Mesenchymal stem cell (in vitro differentiated cells and primary cell): ENCODE measurements around the gene EML6.

Experiments
- DNase-seq: peaks from one replicate; pipeline ENCODE4 v3.0.0-alpha.2; 2013
- H2AFZ ChIP-seq: one replicate; pipeline ENCODE4 v1.6.1; 2013; ENCODE audit warnings: low read depth, mild to moderate bottlenecking, control low read depth, inconsistent platforms, low read length, moderate library complexity
- H2AK5ac ChIP-seq: 2 replicates; pipeline ENCODE4 v1.6.1; 2013; ENCODE audit warnings: low read length, moderate library complexity, mild to moderate bottlenecking, inconsistent platforms; ENCODE audit not compliant: severe bottlenecking
- H2BK120ac ChIP-seq: one replicate; pipeline ENCODE4 v1.6.1; 2013; ENCODE audit warnings: low read depth, mild to moderate bottlenecking, inconsistent platforms, low read length, moderate library complexity
- H2BK12ac ChIP-seq, 2 experiments: one replicate each; pipeline ENCODE4 v1.6.1; 2013; ENCODE audit warnings: inconsistent platforms in 2 of 2, low read length in 2 of 2, mild to moderate bottlenecking in 2 of 2, moderate library complexity in 2 of 2, control low read depth in 1 of 2
- H2BK15ac ChIP-seq: one replicate; pipeline ENCODE4 v1.6.1; 2013; ENCODE audit warnings: mild to moderate bottlenecking, low read depth, inconsistent platforms; ENCODE audit not compliant: poor library complexity, severe bottlenecking
- H2BK5ac ChIP-seq: 2 replicates; pipeline ENCODE4 v1.6.1; 2013; ENCODE audit warnings: low read depth, mild to moderate bottlenecking, low read length, control low read depth, inconsistent platforms; ENCODE audit not compliant: poor library complexity, severe bottlenecking
- H3K14ac ChIP-seq, 2 experiments: one replicate each; pipeline ENCODE4 v1.6.1; 2013; ENCODE audit warnings: inconsistent platforms in 2 of 2, low read length in 2 of 2, control low read depth in 1 of 2, mild to moderate bottlenecking in 1 of 2, moderate library complexity in 1 of 2
- H3K18ac ChIP-seq, 2 experiments: one replicate each; pipeline ENCODE4 v1.6.1; 2013; ENCODE audit warnings: inconsistent platforms in 2 of 2, low read length in 2 of 2, control low read depth in 1 of 2, low read depth in 1 of 2, mild to moderate bottlenecking in 1 of 2
- H3K23ac ChIP-seq, 2 experiments: one replicate each; pipeline ENCODE4 v1.6.1; 2013; ENCODE audit warnings: inconsistent platforms in 2 of 2, low read length in 2 of 2, mild to moderate bottlenecking in 2 of 2, moderate library complexity in 2 of 2, control low read depth in 1 of 2
- H3K27ac ChIP-seq: 2 replicates; pipeline ENCODE4 v1.5.1; 2013; ENCODE audit warnings: mild to moderate bottlenecking, moderate library complexity, low read length, control low read depth, inconsistent platforms; ENCODE audit not compliant: poor library complexity, severe bottlenecking
- H3K27me3 ChIP-seq, 2 experiments: 2 replicates each; pipeline versions ENCODE4 v1.6.1 to v1.7.0; 2013; ENCODE audit warnings: low read length in 2 of 2, mild to moderate bottlenecking in 2 of 2, moderate library complexity in 2 of 2, control low read depth in 1 of 2, inconsistent platforms in 1 of 2; ENCODE audit not compliant: control insufficient read depth in 1 of 2, insufficient read depth in 1 of 2
- H3K36me3 ChIP-seq, 2 experiments: 2 replicates each; pipeline versions ENCODE4 v1.6.1 to v1.7.0; 2013; ENCODE audit warnings: low read length in 2 of 2, control low read depth in 1 of 2, inconsistent platforms in 1 of 2, low read depth in 1 of 2, mild to moderate bottlenecking in 1 of 2; ENCODE audit not compliant: insufficient read depth in 2 of 2, control insufficient read depth in 1 of 2
- H3K4ac ChIP-seq, 2 experiments: one replicate each; pipeline ENCODE4 v1.6.1; 2013; ENCODE audit warnings: inconsistent platforms in 2 of 2, low read length in 2 of 2, mild to moderate bottlenecking in 2 of 2, moderate library complexity in 2 of 2, control low read depth in 1 of 2, low read depth in 1 of 2
- H3K4me1 ChIP-seq: 2 replicates; pipeline ENCODE4 v1.6.1; 2013; ENCODE audit warnings: low read depth, low read length, control low read depth; ENCODE audit not compliant: control insufficient read depth, insufficient read depth
- H3K4me2 ChIP-seq: 2 replicates; pipeline ENCODE4 v1.6.1; 2013; ENCODE audit warnings: low read length, mild to moderate bottlenecking, inconsistent platforms; ENCODE audit not compliant: poor library complexity, severe bottlenecking
- H3K4me3 ChIP-seq, 2 experiments: 2 replicates each; pipeline versions ENCODE4 v1.5.1 to v1.7.0; 2013; ENCODE audit warnings: low read length in 2 of 2, mild to moderate bottlenecking in 2 of 2, control low read depth in 1 of 2, low read depth in 1 of 2; ENCODE audit not compliant: insufficient read depth in 1 of 2
- H3K79me1 ChIP-seq: replicated peaks from 2 replicates; pipeline ENCODE4 v1.6.1; 2013; ENCODE audit warnings: mild to moderate bottlenecking, control low read depth, low read length, inconsistent platforms; ENCODE audit not compliant: poor library complexity, severe bottlenecking
- H3K9ac ChIP-seq: 2 replicates; pipeline ENCODE4 v1.7.0; 2013; ENCODE audit warnings: mild to moderate bottlenecking, low read length, moderate library complexity
- H3K9me3 ChIP-seq: 2 replicates; pipeline ENCODE4 v1.7.0; 2013; ENCODE audit warnings: mild to moderate bottlenecking, low read length; ENCODE audit not compliant: control insufficient read depth
- H4K8ac ChIP-seq: one replicate; pipeline ENCODE4 v1.6.1; 2013; ENCODE audit warnings: inconsistent platforms, mild to moderate bottlenecking, low read length, moderate library complexity
- H4K91ac ChIP-seq: one replicate; pipeline ENCODE4 v1.6.1; 2013; ENCODE audit warnings: mild to moderate bottlenecking, low read length, inconsistent platforms
- WGBS: methylation state at CpG from one replicate; pipeline ENCODE4 v1.1.7; 2013; ENCODE audit warnings: mixed read lengths; 5-methylcytosine and 5-hydroxymethylcytosine counted together

The EML6 gene

GRCh38 chr2:54958717-54959371 lies 235.4 kb downstream of the EML6 start:
- no peak overlapping the region for H2BK12ac ChIP-seq
- no peak overlapping the region for H3K4ac ChIP-seq
- H3K36me3 ChIP-seq = peaks cover 0 to 2% of the 10 kb centered on the region in 2 experiments
- no peak overlapping the region for H3K9ac ChIP-seq
- H2BK120ac ChIP-seq = no peak overlapping the region
- no peak overlapping the region for H2BK5ac ChIP-seq
- 93% methylated on average over 14 of the region's 14 CpGs for WGBS
- H3K4me2 ChIP-seq = no peak overlapping the region
- H3K4me3 ChIP-seq = no peak overlapping the region
- no peaks in the 10 kb centered on the region for H3K27me3 ChIP-seq
- H3K9me3 ChIP-seq = no peaks in the 10 kb centered on the region
- no peak overlapping the region for H3K18ac ChIP-seq
- no peak for DNase-seq
- no peaks in the 10 kb centered on the region for H3K79me1 ChIP-seq
- peaks cover 4% of the 10 kb centered on the region for H3K4me1 ChIP-seq
- H2BK15ac ChIP-seq = no peak overlapping the region
- H3K14ac ChIP-seq = no peak overlapping the region
- no peak overlapping the region for H2AFZ ChIP-seq
- H4K91ac ChIP-seq = no peak overlapping the region
- no peak overlapping the region for H3K27ac ChIP-seq
- no peak overlapping the region for H2AK5ac ChIP-seq
- H3K23ac ChIP-seq = no peak overlapping the region
- H4K8ac ChIP-seq = no peak overlapping the region

- no peak overlapping the region for H3K18ac ChIP-seq
- no peaks in the 10 kb centered on the region for H3K9me3 ChIP-seq
- no peak overlapping the region for H2AFZ ChIP-seq
- H3K14ac ChIP-seq = no peak overlapping the region
- no peak overlapping the region for H3K23ac ChIP-seq
- H2AK5ac ChIP-seq = no peak overlapping the region
- no peak overlapping the region for H3K4ac ChIP-seq
- no peaks in the 10 kb centered on the region for H3K79me1 ChIP-seq
- H4K91ac ChIP-seq = no peak overlapping the region
- no peak overlapping the region for H3K4me2 ChIP-seq
- no peaks in the 10 kb centered on the region for H3K27me3 ChIP-seq
- H3K27ac ChIP-seq = no peak overlapping the region
- H3K4me1 ChIP-seq = peaks cover 2% of the 10 kb centered on the region
- DNase-seq = no peak
- H2BK120ac ChIP-seq = no peak overlapping the region
- no peak overlapping the region for H3K9ac ChIP-seq
- H3K4me3 ChIP-seq = no peak overlapping the region
- no peak overlapping the region for H2BK15ac ChIP-seq
- no peak overlapping the region for H4K8ac ChIP-seq
- H3K36me3 ChIP-seq = peaks cover 0 to 3% of the 10 kb centered on the region in 2 experiments
- no peak overlapping the region for H2BK12ac ChIP-seq
- no peak overlapping the region for H2BK5ac ChIP-seq
- WGBS = 84% methylated on average over 7 of the region's 7 CpGs
These were observed 236.7 kb downstream of the EML6 start for GRCh38 chr2:54960164-54960563.

- Histone ChIP-seq H3K27me3 (no peaks in the 10 kb centered on the region), H3K4ac (no peak overlapping the region), H3K14ac (no peak overlapping the region), H3K4me1 (peaks cover 2% of the 10 kb centered on the region), H4K8ac (no peak overlapping the region), H4K91ac (no peak overlapping the region), H3K4me2 (no peak overlapping the region), H2BK15ac (no peak overlapping the region), H2BK5ac (no peak overlapping the region), H3K36me3 (peaks cover 15 to 16% of the 10 kb centered on the region in 2 experiments), H3K18ac (no peak overlapping the region), H2BK120ac (no peak overlapping the region), H2AK5ac (no peak overlapping the region), H3K9ac (no peak overlapping the region), H3K79me1 (peaks cover 15% of the 10 kb centered on the region), H3K9me3 (no peaks in the 10 kb centered on the region), H3K4me3 (no peak overlapping the region), H3K23ac (no peak overlapping the region), H2BK12ac (no peak overlapping the region), H3K27ac (no peak overlapping the region), H2AFZ (no peak overlapping the region)
- DNase-seq = no peak
- 96% methylated on average over 7 of the region's 13 CpGs for whole genome bisulfite sequencing
These were observed 239.0 kb downstream of the EML6 start for GRCh38 chr2:54962511-54962910.

GRCh38 chr2:54962935-54963440 lies 239.5 kb downstream of the EML6 start:
- Histone ChIP-seq H2BK12ac (no peak overlapping the region), H3K27ac (no peak overlapping the region), H3K18ac (no peak overlapping the region), H2AFZ (no peak overlapping the region), H3K14ac (no peak overlapping the region), H3K79me1 (peaks cover 18% of the 10 kb centered on the region), H3K36me3 (peaks cover 20% of the 10 kb centered on the region in 2 experiments), H3K27me3 (no peaks in the 10 kb centered on the region), H3K9me3 (no peaks in the 10 kb centered on the region), H2BK15ac (no peak overlapping the region), H3K4me2 (no peak overlapping the region), H3K4ac (no peak overlapping the region), H2BK120ac (no peak overlapping the region), H3K23ac (no peak overlapping the region), H3K4me3 (no peak overlapping the region), H2AK5ac (no peak overlapping the region), H3K9ac (no peak overlapping the region), H2BK5ac (no peak overlapping the region), H4K8ac (no peak overlapping the region), H4K91ac (no peak overlapping the region), H3K4me1 (peaks cover 2% of the 10 kb centered on the region)
- WGBS = 100% methylated on average over 2 of the region's 3 CpGs
- DNase-seq = no peak
